ENCODE measurements around the gene HACL1. TPM values are rescaled to one million over a fixed set of nuclear protein-coding genes. Genes with fewer than 3 reads are reported as not detected.
A peak's percentile ranks its signal among the peaks of the same experiment; 100 is the strongest.

HACL1 gene
- total and polyA plus RNA-seq, 10 of the 15 experiments (the other 5 are each of a cell fraction or from before 2014, with no cell fraction given): 19.4 to 48.7 (median 30.1) TPM

DNA sequence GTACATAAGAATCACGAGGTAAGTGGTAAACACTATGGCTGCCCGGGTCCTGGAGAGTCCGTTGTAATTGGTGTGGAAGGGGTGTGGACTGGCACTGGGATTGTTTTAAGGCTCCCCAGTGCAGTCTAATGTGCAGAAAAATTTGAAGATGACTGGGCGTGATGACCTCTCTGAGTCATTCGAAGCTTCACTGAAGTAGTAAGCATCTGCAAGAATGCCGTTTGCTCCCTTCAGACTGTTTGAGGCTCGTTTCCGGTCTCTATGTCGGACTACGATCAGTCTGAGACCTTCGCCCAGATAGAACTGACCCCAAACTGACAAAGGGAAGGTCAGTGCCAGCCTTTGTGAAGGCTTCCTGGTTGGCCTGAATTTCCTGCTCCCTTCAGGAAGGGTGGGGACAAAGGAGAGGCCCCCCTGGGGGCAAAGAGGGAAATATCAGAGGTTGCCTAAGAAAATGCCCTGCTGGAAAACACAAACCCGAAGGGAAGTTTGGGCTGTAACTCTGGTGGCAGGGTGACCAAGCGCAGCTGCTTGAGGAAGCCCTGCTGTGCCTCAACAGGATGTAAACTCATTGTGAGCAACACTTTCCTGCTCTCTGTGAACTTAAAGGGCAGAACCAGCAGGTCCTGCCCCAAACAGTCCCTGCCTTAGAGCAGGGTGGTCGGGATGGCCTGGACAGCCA is 34.8 kb upstream of the HACL1 start (continued):
- TF ChIP-seq, protein P1, sequence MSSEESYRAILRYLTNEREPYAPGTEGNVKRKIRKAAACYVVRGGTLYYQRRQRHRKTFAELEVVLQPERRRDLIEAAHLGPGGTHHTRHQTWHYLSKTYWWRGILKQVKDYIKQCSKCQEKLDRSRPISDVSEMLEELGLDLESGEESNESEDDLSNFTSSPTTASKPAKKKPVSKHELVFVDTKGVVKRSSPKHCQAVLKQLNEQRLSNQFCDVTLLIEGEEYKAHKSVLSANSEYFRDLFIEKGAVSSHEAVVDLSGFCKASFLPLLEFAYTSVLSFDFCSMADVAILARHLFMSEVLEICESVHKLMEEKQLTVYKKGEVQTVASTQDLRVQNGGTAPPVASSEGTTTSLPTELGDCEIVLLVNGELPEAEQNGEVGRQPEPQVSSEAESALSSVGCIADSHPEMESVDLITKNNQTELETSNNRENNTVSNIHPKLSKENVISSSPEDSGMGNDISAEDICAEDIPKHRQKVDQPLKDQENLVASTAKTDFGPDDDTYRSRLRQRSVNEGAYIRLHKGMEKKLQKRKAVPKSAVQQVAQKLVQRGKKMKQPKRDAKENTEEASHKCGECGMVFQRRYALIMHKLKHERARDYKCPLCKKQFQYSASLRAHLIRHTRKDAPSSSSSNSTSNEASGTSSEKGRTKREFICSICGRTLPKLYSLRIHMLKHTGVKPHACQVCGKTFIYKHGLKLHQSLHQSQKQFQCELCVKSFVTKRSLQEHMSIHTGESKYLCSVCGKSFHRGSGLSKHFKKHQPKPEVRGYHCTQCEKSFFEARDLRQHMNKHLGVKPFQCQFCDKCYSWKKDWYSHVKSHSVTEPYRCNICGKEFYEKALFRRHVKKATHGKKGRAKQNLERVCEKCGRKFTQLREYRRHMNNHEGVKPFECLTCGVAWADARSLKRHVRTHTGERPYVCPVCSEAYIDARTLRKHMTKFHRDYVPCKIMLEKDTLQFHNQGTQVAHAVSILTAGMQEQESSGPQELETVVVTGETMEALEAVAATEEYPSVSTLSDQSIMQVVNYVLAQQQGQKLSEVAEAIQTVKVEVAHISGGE (CRISPR knock-in tag; IDR thresholded peaks at IDR 0.05): no peak
- TF ChIP-seq ZZZ3 (IDR thresholded peaks at IDR 0.05; ENCODE audit: control insufficient read depth, insufficient read length, low read depth) (no peak), FOXM1 (IDR thresholded peaks at IDR 0.05; ENCODE audit: low read depth, low read length) (peak; percentile 49), MTA2 (IDR thresholded peaks at IDR 0.05; ENCODE audit: low read depth) (no peak), TCF12 (IDR thresholded peaks at IDR 0.05; ENCODE audit: low read depth, low read length) (0 out of 2 replicates have a peak, but pooled peaks have one; percentile 12), EP300 (IDR thresholded peaks at IDR 0.05; ENCODE audit: borderline replicate concordance in 1 of 2, control insufficient read depth in 1 of 2, low read depth in 2 of 2, low read length in 2 of 2) (no peak), ZNF622 (IDR thresholded peaks at IDR 0.05) (no peak), RAD21 (IDR thresholded peaks at IDR 0.05; ENCODE audit: insufficient read depth, low read depth, low read length) (no peak), EGR1 (IDR thresholded peaks at IDR 0.05; ENCODE audit: borderline replicate concordance in 1 of 2, low read depth in 2 of 2, low read length in 2 of 2) (0 out of 3 replicates have a peak, but pooled peaks of 1 of the 2 experiments have one; percentile 4), NR2F1 (conservative IDR thresholded peaks at IDR 0.05) (no peak), RCOR1 (conservative IDR thresholded peaks at IDR 0.05; ENCODE audit: low read depth, low read length) (no peak), ESRRA (IDR thresholded peaks at IDR 0.05; ENCODE audit: low read length) (no peak), BRCA1 (IDR thresholded peaks at IDR 0.05; ENCODE audit: low read depth, low read length) (no peak), CHD2 (IDR thresholded peaks at IDR 0.05; ENCODE audit: borderline replicate concordance, low read depth, low read length) (no peak)
- TF ChIP-seq, protein P2, sequence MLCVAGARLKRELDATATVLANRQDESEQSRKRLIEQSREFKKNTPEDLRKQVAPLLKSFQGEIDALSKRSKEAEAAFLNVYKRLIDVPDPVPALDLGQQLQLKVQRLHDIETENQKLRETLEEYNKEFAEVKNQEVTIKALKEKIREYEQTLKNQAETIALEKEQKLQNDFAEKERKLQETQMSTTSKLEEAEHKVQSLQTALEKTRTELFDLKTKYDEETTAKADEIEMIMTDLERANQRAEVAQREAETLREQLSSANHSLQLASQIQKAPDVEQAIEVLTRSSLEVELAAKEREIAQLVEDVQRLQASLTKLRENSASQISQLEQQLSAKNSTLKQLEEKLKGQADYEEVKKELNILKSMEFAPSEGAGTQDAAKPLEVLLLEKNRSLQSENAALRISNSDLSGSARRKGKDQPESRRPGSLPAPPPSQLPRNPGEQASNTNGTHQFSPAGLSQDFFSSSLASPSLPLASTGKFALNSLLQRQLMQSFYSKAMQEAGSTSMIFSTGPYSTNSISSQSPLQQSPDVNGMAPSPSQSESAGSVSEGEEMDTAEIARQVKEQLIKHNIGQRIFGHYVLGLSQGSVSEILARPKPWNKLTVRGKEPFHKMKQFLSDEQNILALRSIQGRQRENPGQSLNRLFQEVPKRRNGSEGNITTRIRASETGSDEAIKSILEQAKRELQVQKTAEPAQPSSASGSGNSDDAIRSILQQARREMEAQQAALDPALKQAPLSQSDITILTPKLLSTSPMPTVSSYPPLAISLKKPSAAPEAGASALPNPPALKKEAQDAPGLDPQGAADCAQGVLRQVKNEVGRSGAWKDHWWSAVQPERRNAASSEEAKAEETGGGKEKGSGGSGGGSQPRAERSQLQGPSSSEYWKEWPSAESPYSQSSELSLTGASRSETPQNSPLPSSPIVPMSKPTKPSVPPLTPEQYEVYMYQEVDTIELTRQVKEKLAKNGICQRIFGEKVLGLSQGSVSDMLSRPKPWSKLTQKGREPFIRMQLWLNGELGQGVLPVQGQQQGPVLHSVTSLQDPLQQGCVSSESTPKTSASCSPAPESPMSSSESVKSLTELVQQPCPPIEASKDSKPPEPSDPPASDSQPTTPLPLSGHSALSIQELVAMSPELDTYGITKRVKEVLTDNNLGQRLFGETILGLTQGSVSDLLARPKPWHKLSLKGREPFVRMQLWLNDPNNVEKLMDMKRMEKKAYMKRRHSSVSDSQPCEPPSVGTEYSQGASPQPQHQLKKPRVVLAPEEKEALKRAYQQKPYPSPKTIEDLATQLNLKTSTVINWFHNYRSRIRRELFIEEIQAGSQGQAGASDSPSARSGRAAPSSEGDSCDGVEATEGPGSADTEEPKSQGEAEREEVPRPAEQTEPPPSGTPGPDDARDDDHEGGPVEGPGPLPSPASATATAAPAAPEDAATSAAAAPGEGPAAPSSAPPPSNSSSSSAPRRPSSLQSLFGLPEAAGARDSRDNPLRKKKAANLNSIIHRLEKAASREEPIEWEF (IDR thresholded peaks at IDR 0.05; ENCODE audit: insufficient replicate concordance, low read depth, low read length): no peak
- TF ChIP-seq, protein P3, sequence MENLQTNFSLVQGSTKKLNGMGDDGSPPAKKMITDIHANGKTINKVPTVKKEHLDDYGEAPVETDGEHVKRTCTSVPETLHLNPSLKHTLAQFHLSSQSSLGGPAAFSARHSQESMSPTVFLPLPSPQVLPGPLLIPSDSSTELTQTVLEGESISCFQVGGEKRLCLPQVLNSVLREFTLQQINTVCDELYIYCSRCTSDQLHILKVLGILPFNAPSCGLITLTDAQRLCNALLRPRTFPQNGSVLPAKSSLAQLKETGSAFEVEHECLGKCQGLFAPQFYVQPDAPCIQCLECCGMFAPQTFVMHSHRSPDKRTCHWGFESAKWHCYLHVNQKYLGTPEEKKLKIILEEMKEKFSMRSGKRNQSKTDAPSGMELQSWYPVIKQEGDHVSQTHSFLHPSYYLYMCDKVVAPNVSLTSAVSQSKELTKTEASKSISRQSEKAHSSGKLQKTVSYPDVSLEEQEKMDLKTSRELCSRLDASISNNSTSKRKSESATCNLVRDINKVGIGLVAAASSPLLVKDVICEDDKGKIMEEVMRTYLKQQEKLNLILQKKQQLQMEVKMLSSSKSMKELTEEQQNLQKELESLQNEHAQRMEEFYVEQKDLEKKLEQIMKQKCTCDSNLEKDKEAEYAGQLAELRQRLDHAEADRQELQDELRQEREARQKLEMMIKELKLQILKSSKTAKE (IDR thresholded peaks at IDR 0.05; ENCODE audit: low read depth, poor library complexity, severe bottlenecking): no peak
- TF ChIP-seq, protein P4, sequence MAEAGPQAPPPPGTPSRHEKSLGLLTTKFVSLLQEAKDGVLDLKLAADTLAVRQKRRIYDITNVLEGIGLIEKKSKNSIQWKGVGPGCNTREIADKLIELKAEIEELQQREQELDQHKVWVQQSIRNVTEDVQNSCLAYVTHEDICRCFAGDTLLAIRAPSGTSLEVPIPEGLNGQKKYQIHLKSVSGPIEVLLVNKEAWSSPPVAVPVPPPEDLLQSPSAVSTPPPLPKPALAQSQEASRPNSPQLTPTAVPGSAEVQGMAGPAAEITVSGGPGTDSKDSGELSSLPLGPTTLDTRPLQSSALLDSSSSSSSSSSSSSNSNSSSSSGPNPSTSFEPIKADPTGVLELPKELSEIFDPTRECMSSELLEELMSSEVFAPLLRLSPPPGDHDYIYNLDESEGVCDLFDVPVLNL (IDR thresholded peaks at IDR 0.05; ENCODE audit: low read depth, low read length): no peak

Data from GM12878 (cell line).